ENCODE results near the gene TPSD1. TPM values are rescaled to one million over a fixed set of nuclear protein-coding genes. Genes with fewer than 3 reads are reported as not detected.
A peak's percentile ranks its signal among the peaks of the same experiment; 100 is the strongest.
"Not testable (repeated sequence)": the region's sequence is repeated elsewhere in the genome, so short reads cannot be mapped to it uniquely, and the experiment has no call there.

The TPSD1 gene
- total RNA-seq, 2 donors from 2014 or later = 1.6 TPM; not detected in 1

DNA sequence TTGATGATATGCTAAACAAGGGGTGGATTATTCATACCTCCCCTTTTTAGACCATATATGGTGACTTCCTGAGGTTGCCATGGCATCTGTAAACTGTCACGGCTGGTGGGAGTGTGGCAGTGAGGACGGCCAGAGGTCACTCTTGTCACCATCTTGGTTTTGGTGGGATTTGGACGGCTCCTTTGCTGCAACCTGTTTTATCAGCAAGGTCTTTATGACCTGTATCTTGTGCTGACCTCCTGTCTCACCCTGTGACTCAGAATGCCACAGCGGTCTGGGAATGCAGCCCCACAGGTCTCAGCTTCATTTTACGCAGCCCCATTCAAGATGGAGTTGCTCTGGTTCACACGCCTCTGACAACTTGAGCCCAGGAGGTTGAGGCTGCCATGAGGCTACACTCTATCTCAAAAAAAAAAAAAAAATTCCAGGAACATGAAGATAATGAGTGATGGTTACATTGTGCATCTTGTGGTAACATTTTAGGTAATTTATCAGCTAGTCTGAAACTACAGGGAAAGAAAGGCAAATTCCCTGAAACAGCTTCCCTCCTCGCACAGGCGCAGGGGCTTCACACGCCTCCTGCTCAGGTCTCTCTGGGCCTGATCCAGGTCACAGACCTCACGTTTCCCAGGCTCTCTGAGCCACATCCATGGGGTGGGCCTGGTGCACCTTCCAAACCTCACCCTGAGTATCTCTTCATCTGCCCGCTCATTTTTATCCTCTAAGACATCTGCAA lies 38.2 kb downstream of the TPSD1 start:
- intact Hi-C loops (cut with DNase I) = no loop called here
- no peak overlapping the region for H3K4me3 ChIP-seq
- ATAC-seq = no peak
- DNase-seq = no peak
- H3K27ac ChIP-seq = no peak overlapping the region
- peaks cover 0 to under 1% of the 10 kb centered on the region in 2 donors for H3K27me3 ChIP-seq
- H3K36me3 ChIP-seq (replicated peaks in 1 of 2; ENCODE audit: insufficient read depth in 1 of 2, low read depth in 2 of 2) = no peaks in the 10 kb centered on the region
- TF ChIP-seq, protein P1, sequence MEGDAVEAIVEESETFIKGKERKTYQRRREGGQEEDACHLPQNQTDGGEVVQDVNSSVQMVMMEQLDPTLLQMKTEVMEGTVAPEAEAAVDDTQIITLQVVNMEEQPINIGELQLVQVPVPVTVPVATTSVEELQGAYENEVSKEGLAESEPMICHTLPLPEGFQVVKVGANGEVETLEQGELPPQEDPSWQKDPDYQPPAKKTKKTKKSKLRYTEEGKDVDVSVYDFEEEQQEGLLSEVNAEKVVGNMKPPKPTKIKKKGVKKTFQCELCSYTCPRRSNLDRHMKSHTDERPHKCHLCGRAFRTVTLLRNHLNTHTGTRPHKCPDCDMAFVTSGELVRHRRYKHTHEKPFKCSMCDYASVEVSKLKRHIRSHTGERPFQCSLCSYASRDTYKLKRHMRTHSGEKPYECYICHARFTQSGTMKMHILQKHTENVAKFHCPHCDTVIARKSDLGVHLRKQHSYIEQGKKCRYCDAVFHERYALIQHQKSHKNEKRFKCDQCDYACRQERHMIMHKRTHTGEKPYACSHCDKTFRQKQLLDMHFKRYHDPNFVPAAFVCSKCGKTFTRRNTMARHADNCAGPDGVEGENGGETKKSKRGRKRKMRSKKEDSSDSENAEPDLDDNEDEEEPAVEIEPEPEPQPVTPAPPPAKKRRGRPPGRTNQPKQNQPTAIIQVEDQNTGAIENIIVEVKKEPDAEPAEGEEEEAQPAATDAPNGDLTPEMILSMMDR (IDR thresholded peaks at IDR 0.05) = no peak
- no peak for TF ChIP-seq POLR2A (IDR thresholded peaks at IDR 0.05)
- H3K9me3 ChIP-seq = no peaks in the 10 kb centered on the region
- 67 to 74% methylated on average over 11 of the region's 11 CpGs for WGBS, 2 donors
- peaks cover 28% of the 10 kb centered on the region for H3K4me1 ChIP-seq

DNA sequence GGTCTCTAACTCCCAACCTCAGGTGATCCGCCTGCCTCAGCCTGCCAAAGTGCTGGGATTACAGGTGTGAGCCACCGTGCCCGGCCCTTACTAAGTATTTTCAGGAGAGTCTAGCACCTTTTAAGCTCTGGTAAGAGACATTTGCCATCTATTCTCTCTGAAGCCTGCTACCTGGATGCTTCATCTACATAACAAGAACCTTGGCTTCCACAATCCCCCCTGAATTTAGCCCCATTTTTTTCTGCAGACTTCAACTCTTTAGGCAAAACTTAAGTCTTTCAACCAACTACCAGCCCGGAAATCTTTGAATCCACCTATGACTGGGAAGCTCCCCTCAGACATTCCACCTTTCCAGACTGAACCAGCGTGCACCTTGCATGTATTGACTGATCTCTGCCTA lies 39.6 kb downstream of the TPSD1 start:
- no peak overlapping the region for H3K4me3 ChIP-seq
- DNase-seq (no peak), ATAC-seq (no peak)
- no peaks in the 10 kb centered on the region for H3K27me3 ChIP-seq
- H3K36me3 ChIP-seq (replicated peaks in 1 of 2; ENCODE audit: insufficient read depth in 1 of 2, low read depth in 2 of 2) = no peaks in the 10 kb centered on the region
- H3K9me3 ChIP-seq = no peaks in the 10 kb centered on the region
- H3K27ac ChIP-seq = no peak overlapping the region
- intact Hi-C loops (cut with DNase I) = no loop called here
- TF ChIP-seq, protein P1 (IDR thresholded peaks at IDR 0.05) = no peak
- no peak for TF ChIP-seq POLR2A (IDR thresholded peaks at IDR 0.05)
- WGBS, 2 donors = 72 to 81% methylated on average over 5 of the region's 5 CpGs
- H3K4me1 ChIP-seq = peaks cover 41% of the 10 kb centered on the region

GRCh38 chr16:1296688-1297017 lies 40.8 kb downstream of the TPSD1 start:
- Histone ChIP-seq H3K4me1 (peaks cover 52% of the 10 kb centered on the region), H3K27ac (peak overlapping the region; percentile 59 to 83 (median 74))
- DNase-seq; ATAC-seq; H3K4me3 ChIP-seq; intact Hi-C loops (cut with DNase I); H3K9me3 ChIP-seq; H3K36me3 ChIP-seq (replicated peaks in 1 of 2; ENCODE audit: insufficient read depth in 1 of 2, low read depth in 2 of 2); H3K27me3 ChIP-seq: not testable (repeated sequence)
- WGBS, 2 donors = 82 to 93% methylated on average over 3 to 8 of the region's 8 CpGs

- peak in 1 of 3 donors; percentile 15 for TF ChIP-seq POLR2A (IDR thresholded peaks at IDR 0.05)
- TF ChIP-seq, protein P1 (IDR thresholded peaks at IDR 0.05) = no peak
- H3K27ac ChIP-seq = peak overlapping the region; percentile 59 to 83 (median 74)
- H3K36me3 ChIP-seq (replicated peaks in 1 of 2; ENCODE audit: insufficient read depth in 1 of 2, low read depth in 2 of 2) = no peaks in the 10 kb centered on the region
- no peaks in the 10 kb centered on the region for H3K9me3 ChIP-seq
- intact Hi-C loops (cut with DNase I) = no loop called here
- H3K4me1 ChIP-seq = peaks cover 54% of the 10 kb centered on the region
- ATAC-seq = peak; percentile 64
- no peaks in the 10 kb centered on the region for H3K27me3 ChIP-seq
- H3K4me3 ChIP-seq = no peak overlapping the region
- WGBS, 2 donors = 10 to 13% methylated on average over 6 of the region's 6 CpGs
- DNase-seq = peak; percentile 47 to 76 (median 68)
These were observed 41.3 kb downstream of the TPSD1 start for GRCh38 chr16:1297018-1297696.

DNA sequence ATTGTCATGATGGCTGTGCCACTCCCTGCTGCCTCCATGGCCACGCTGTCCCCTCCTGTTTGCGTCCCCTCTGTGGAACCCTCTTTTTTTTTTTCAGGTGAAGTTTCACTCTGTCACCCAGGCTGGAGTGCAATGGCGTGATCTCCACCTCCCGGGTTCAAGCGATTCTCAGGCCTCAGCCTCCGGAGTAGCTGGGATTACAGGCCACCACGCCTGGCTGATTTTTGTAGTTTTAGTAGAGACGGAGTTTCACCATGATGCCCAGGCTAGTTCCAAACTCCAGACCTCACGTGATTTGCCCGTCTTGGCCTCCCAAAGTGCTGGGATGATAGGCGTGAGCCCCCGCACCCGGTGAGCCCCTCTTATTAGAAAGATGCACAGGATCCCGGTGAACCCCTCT lies 42.5 kb downstream of the TPSD1 start:
- Histone ChIP-seq H3K4me3 (no peak overlapping the region), H3K27me3 (no peaks in the 10 kb centered on the region), H3K9me3 (no peaks in the 10 kb centered on the region), H3K4me1 (peaks cover 58% of the 10 kb centered on the region), H3K36me3 (replicated peaks in 1 of 2; ENCODE audit: insufficient read depth in 1 of 2, low read depth in 2 of 2) (no peaks in the 10 kb centered on the region), H3K27ac (peak overlapping the region in 2 of 4 donors; percentile 29 to 77)
- no peak for ATAC-seq
- no peak for TF ChIP-seq POLR2A (IDR thresholded peaks at IDR 0.05)
- TF ChIP-seq, protein P1 (IDR thresholded peaks at IDR 0.05) = no peak
- intact Hi-C loops (cut with DNase I) = no loop called here
- WGBS, 2 donors = 94 to 98% methylated on average over 14 of the region's 14 CpGs
- no peak for DNase-seq
